ENCODE data around the gene NDUFS8.
A peak's percentile ranks its signal among the peaks of the same experiment; 100 is the strongest.

NDUFS8 gene

DNA sequence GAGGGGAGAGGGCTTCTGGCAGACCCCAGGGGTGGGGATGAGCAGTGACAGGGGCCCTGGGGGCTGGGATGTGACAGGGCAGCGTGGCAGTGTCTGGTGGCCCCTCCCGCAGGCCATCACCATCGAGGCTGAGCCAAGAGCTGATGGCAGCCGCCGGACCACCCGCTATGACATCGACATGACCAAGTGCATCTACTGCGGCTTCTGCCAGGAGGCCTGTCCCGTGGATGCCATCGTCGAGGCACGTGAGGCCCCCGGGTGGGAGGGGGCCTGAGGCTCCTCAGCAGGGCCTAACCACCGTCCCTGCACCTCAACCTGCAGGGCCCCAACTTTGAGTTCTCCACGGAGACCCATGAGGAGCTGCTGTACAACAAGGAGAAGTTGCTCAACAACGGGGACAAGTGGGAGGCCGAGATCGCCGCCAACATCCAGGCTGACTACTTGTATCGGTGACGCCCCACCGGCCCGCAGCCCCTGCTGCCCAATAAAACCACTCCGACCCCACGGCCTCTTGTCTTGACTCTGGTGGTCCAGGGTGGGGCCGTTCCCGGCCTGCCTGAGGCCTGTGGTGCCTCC, 5.7 kb downstream of the NDUFS8 start:
- DNase-seq (ENCODE audit: low read depth in 2 of 2): no peak

GRCh38 chr11:68036717-68037239, 6.3 kb downstream of the NDUFS8 start:
- DNase-seq (ENCODE audit: low read depth in 2 of 2): no peak

DNA sequence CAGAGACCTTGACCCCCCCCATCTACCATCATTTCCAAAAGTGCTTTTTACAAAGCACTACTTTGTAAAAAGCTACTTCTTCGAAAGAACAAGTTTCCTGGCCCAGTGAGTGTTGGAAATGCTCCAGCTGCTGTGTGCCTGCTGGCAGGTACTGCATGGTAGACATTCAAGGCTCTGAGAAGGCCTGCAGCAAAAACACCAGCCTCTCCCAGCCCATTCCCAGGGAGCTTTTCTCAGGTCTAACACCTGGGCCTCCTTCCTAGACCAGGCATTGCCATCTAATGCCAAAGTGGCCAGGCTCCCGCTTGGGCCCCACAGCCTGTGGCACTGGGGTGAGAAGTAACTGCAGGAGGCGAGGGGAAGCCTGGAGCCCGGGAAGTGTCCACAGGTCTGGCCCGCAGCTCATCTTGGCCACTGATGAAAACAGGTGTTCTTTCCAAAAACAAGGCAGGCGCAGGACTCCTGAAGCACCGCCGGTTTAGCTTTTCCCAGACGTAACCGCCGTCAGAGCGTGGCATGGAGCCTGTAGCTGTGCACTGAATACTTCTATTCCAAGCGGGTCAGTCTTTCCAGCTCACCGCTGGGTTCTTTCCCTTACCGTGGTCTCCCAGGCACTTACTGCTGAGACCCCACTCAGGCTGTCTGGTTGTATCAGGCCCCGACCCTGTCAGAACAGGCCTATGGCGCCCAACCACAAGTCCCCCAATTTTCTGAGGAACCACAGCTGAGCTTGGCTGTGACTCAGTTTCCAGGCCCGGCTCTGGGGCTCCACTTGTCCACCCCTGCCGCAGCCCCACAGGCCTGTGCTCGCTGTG, 7.1 kb downstream of the NDUFS8 start:
- DNase-seq (ENCODE audit: low read depth in 2 of 2): no peak

DNA sequence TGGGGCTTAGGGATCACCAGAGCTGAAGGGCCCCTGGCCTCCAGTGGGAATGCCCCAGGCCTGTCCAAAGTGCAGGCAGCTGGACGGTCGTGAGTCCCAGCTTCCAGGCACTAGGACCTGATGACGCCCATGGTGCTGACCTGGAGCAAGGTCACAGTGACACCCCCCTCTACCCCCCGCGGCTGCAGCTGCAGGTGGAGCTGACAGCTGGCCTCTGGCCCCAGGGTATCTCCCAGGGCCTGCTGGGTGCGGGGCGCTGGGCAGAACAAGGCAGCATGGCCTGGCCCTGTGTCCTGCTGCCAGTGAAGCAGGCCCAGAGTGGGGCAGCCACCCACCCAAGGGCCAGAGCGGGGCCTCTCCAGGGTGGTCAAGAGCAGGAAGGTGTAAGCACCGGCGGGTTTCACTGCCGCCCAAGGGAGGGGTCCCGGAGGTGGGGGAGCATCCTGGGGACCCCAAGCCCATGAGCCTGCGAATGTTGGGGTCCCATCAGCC, 7.8 kb downstream of the NDUFS8 start:
- no peak for DNase-seq (ENCODE audit: low read depth in 2 of 2)

DNA sequence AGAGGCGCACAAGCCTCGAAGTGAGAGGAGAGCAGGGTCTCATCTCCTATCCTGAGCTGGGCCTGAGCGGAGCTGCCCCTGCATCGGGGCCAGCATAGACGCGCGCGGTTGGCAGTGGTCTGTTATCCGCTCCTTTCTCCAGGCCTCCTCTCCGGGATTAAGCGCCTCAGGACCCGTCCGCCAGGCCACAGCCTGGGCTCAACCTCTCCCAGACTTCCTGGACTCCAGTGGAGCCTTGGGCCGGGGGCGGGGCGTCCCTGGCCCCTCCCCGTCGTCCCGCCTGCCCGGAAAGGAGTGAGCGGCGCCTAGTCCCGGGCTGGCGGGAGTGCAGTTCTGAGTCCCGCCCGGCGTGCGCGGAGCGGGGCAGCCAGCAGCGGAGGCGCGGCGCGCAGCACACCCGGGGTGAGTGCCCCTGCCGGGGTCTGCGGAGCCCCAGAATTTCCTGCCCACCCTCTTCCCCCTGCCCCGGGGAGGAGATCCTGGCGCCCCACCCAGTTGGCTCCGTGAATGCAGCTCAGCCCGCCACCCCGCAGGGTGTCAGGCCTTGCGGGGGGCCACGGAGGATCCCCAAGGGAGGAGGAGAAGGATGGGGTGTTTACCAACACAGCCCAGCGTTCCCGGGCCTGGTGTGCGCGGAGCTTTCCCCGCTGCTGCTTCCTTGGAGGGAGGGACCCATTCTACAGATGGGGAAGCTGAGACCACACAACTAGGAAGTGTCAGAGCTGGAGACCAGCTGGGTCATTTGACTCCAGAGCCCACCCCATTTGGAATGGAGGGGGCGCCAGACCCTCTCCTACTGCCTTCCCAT, 8.4 kb downstream of the NDUFS8 start, which contains the start of gene TCIRG1:
TSS of gene TCIRG1 (plus strand) at position 308 of the 808 bp plus-strand sequence. CDS start 2,247 bp downstream, outside the sequence.
- peak; percentile 44 to 62 for DNase-seq (ENCODE audit: low read depth in 2 of 2)

DNA sequence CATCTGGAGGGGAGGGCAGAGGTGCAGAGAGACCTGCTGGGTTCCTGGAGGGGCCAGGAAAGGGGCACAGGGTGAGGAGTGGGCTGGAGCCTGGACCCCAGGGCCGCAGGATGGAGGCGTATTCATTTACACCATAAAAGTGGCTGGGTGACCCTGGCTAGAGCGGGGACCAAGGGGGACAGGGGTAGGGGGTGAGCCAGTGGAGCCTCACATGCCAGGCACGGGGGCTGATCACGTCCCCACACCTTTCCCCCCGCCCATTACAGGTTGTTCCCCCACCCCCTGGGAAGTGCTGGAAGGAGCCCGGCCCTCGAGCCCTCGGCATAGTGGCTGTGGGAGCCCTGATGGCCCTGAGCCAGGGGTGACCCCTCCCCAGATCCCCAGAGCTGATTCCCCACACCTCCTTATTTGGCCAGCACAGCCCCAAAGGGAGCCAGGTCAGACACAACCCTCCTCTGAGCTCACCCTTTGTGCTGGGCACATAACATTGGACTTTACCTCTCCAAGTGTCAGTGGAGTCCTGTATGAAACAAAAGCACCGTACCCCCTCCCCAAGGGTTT, 9.1 kb downstream of the NDUFS8 start:
- DNase-seq (ENCODE audit: low read depth in 2 of 2): no peak

DNA sequence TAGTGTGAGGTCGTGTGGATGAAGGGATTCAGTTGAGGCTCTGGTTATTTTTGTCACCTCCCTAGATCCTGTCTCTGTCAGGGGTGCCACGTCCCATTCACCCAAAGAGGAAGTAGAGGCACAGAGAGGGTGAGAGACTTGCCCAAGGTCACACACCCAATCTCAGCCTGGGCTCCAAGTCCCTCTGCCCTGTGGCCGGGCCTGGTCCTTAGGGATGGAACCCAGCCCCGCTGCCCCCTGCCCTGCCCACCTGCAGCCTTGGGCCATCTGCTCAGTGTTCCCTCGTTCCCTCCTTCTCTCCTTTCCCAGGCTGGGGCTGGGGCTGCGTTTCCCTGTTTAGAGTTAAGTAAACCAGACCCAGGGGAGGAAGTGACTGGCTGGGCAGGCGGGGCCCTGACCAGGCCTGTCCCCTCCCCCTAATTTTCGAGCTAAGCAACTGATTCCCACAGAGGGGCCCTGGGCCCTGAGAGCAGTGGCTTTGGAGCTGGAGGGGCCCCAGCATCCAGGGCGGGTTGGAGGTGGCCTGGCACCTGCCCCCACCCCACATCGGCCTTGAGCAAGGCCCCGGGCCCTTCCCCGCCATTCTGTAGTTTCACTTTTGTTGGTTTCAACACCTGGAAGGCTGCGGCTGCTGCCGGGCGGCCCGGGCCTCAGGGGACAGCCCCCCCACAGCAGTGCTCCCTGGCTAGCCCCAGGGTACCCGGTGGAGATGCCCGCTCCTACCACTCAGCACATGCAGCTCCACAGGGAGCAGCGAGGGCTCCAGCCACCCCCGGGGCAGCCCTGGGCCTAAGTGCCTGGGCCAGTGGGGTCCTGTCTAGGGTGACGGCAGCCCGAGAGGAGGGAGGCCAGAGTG, 9.8 kb downstream of the NDUFS8 start:
- no peak for DNase-seq (ENCODE audit: low read depth in 2 of 2)

DNA sequence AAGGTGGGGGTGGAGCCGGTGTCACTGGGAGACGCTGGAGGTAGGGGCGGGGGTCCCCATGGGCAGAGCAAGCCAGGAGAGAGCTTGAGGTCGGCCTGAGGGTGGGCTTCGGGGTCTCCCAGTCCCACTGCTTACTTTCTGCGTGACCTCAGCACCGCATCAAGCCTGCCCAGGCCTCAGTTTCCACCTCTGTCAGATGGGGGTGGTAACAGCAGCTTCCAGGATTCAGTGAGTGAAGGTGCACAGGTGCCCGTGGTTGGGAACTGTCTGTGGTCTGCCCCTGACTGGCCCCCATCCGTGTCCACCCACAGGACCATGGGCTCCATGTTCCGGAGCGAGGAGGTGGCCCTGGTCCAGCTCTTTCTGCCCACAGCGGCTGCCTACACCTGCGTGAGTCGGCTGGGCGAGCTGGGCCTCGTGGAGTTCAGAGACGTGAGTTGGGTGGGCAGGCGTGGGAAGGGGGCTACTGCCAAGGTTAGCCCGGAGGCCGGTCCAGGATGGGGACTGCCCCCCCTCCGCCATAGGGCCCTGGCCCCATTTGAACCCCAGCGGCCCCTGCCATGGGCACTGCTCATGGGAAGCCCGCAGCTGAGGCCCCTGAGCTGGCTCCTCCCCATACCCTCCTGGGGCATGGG, 10.6 kb downstream of the NDUFS8 start:
- DNase-seq (ENCODE audit: low read depth in 2 of 2): no peak

DNA sequence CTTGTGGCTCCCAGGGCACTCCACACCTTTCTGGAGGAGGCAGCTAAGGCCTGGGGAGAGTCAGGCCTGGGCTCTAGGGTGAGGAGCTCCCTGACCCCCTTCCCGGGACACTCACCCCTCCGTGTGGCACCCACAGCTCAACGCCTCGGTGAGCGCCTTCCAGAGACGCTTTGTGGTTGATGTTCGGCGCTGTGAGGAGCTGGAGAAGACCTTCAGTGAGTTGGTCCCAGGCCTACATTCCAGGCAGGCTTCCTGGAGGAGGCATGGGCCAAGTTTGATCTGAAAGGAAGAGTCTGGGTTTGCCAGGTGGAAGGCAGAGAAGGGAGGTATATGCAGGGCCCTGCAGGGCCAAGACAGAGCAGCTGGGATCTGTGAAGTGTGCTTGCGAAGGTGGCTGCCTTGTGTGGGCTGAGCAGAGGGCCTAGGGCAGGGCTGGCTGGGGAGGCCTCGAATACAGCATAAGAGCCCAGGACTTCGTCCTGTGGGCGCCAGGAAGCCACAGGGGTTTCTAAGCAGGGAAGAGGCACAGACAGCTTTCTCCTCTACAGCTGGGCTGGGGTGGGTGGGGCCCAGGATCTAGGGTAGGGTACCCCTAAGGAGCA, 11.2 kb downstream of the NDUFS8 start:
- no peak for DNase-seq (ENCODE audit: low read depth in 2 of 2)

DNA sequence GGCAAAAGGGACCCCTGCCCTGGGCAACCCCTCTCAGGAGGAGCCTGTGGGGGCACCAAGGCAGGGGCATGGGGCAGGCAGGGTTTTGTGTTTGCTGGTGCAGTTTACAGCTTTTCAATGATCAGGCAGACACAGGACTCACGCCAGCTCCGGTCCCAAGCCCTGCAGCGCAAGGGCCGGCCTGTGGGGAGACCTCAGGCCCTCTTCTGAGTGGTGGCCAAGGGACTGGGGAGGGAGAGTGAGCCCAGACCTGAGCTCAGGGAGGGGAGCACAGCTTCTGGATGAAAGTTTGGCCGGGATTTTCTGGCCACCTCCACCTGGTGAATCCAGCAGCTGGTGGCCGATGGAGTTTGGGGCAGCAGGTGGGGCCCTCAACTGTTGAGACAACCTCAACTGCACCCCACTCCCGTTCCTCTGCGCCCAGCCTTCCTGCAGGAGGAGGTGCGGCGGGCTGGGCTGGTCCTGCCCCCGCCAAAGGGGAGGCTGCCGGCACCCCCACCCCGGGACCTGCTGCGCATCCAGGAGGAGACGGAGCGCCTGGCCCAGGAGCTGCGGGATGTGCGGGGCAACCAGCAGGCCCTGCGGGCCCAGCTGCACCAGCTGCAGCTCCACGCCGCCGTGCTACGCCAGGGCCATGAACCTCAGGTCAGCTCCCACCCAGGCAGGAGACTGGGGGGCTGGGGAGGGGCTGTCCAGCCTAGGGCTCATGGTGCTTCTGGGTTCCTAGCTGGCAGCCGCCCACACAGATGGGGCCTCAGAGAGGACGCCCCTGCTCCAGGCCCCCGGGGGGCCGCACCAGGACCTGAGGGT, 11.9 kb downstream of the NDUFS8 start:
- no peak for DNase-seq (ENCODE audit: low read depth in 2 of 2)

DNA sequence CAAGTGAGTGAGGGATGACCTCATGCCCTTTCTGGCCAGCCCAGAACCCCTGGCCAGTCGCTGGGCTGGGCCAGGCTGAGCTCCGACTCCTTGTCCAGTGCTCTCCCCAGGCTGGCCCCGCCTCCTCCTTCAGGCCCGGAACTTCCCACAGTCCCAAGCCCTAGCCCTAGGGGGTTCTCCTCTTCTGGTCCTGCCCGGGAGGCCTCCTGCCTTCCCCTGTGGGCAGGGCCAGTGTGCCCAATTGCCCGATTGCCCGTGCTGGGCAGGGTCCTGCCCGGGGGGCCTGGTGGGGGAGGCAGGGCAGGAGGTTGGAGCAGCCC, 12.5 kb downstream of the NDUFS8 start:
- no peak for DNase-seq (ENCODE audit: low read depth in 2 of 2)

DNA sequence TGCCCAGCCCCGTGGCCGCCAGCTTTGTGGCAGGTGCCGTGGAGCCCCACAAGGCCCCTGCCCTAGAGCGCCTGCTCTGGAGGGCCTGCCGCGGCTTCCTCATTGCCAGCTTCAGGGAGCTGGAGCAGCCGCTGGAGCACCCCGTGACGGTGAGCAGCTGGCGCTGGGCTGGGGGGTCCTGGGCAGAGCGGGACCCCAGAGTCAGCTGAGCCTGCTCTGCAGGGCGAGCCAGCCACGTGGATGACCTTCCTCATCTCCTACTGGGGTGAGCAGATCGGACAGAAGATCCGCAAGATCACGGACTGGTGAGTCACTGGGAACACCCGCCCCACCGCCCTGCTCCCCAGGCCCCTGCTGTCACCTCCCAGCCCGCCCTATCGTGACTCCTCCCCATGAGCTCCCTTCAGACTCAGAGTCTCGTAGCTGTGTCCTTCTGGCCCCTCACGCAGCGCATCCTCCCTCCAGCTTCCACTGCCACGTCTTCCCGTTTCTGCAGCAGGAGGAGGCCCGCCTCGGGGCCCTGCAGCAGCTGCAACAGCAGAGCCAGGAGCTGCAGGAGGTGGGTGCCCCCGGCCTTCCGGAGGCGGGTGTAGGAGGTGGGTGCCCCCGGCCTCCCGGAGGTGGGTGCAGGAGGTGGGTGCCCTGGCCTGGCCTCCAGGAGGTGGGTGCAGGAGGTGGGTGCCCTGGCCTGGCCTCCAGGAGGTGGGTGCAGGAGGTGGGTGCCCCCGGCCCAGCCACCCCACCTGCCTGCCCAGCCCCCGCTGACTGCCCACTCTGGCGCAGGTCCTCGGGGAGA, 13.1 kb downstream of the NDUFS8 start:
- no peak for DNase-seq (ENCODE audit: low read depth in 2 of 2)

DNA sequence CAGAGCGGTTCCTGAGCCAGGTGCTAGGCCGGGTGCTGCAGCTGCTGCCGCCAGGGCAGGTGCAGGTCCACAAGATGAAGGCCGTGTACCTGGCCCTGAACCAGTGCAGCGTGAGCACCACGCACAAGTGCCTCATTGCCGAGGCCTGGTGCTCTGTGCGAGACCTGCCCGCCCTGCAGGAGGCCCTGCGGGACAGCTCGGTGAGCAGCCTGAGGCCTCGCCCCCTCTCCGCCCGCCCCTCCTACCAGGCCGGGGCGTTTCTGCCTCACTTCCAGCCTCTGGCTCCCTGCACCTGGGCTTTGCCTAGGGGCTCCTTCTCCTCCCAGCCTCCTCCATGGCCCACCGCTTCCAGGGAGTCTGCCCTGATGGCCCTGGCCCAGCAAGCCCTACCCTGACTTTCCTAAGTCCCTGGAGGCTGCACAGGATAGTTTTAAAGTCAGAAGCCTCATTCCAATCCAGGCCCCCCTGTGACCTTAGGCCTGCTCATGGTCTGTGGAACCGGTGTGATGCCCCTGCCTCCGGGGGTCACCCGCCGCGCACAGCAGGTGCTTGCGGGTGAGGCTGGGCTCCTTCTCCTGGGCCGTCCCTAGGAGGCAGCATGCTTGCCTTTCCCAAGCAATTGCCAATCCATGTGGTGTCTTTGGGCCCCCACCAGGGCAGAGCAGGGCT, 13.8 kb downstream of the NDUFS8 start:
- DNase-seq (ENCODE audit: low read depth in 2 of 2): no peak

- DNase-seq (ENCODE audit: low read depth in 2 of 2): no peak
These were observed 14.4 kb downstream of the NDUFS8 start for GRCh38 chr11:68044898-68045351.

GRCh38 chr11:68047437-68048290, 17.2 kb downstream of the NDUFS8 start:
- no peak for DNase-seq (ENCODE audit: low read depth in 2 of 2)

GRCh38 chr11:68048681-68049508, 18.4 kb downstream of the NDUFS8 start:
- DNase-seq (ENCODE audit: low read depth in 2 of 2): no peak
